VCaP (cell line): ENCODE data around the gene TNFRSF6B.

Experiments
- H3K27ac ChIP-seq: fragments of 450-650 bp; 2 replicates; pipeline ENCODE4 v1.5.1; 2017
- CTCF ChIP-seq: fragments of 450-650 bp; conservative IDR thresholded peaks from 2 replicates; pipeline ENCODE4 v1.5.1; 2017; ENCODE audit warnings: mild to moderate bottlenecking, moderate library complexity

Gene TNFRSF6B

GRCh38 chr20:63693733-63694583, 2.5 kb upstream of the TNFRSF6B start:
- no peak for TF ChIP-seq CTCF
- peak overlapping the region; percentile 5; the same call in 1 of the 2 replicates for H3K27ac ChIP-seq

- no peak for TF ChIP-seq CTCF
These were observed 1.6 kb upstream of the TNFRSF6B start for GRCh38 chr20:63694584-63695423.

GRCh38 chr20:63695424-63696305, 787 bp upstream of the TNFRSF6B start:
- no peak for TF ChIP-seq CTCF
- H3K27ac ChIP-seq: peak overlapping the region; percentile 33

More at GRCh38 chr20:63694584-63695423, 1.6 kb upstream of the TNFRSF6B start:
- H3K27ac ChIP-seq: peak overlapping the region; percentile 33

GRCh38 chr20:63696306-63696627, 185 bp upstream of the TNFRSF6B start:
- no peak for TF ChIP-seq CTCF
- H3K27ac ChIP-seq: peak overlapping the region; percentile 33

GRCh38 chr20:63697357-63697867, 960 bp downstream of the TNFRSF6B start:
- no peak for TF ChIP-seq CTCF
- H3K27ac ChIP-seq: peak overlapping the region; percentile 33; the same call in 1 of the 2 replicates

- TF ChIP-seq CTCF: no peak
- no peak overlapping the region for H3K27ac ChIP-seq
These were observed 1.6 kb downstream of the TNFRSF6B start for GRCh38 chr20:63697868-63698545.
